GM12892 (cell line): ENCODE data around the gene TLR4.

Experiments
- POLR2A ChIP-seq: IDR thresholded peaks from 2 replicates; pipeline ENCODE4 v1.6.1; 2011; ENCODE audit warnings: low read depth, low read length, control low read depth
- POLR2AphosphoS5 ChIP-seq: IDR thresholded peaks from 2 replicates; pipeline ENCODE4 v1.6.1; 2011; ENCODE audit warnings: low read depth, low read length, control low read depth
- TAF1 ChIP-seq: IDR thresholded peaks from 2 replicates; pipeline ENCODE4 v1.6.1; 2011; ENCODE audit warnings: low read depth, mild to moderate bottlenecking, control low read depth, low read length, borderline replicate concordance

DNA sequence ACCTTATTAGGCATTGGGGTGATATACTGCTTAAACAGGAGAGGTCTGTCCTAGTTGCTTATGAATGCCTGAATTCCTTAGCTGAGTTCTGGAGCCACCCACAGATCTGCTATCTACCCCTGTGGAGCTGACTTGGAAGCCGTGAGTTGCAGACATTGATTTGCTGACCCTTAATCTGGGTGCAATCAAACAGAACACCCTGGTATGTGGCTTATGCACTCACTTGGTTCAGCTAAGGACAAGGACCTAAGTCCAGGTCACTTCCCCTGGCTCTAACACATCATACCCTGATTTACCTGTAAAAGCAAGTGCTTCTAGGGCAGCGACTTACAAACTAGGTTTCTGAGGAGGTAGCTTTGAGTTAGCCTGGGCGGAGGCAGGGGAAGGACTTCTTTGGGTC lies 41.6 kb upstream of the TLR4 start:
- TF ChIP-seq POLR2AphosphoS5: no peak
- TF ChIP-seq POLR2A: no peak
- TF ChIP-seq TAF1: no peak
